Natural killer cell (primary cell): Measurements from ENCODE around the gene P2RY6. TPM values are rescaled to one million over a fixed set of nuclear protein-coding genes. Genes with fewer than 3 reads are reported as not detected.

Source experiments
- ATAC-seq, 3 donors: fragments of 150-1000 bp in 2 of 3; fragments of 200-7000 bp in 1 of 3; cut with Tn5 transposase; 1 replicate in 1 of 3; 2 replicates in 2 of 3; pipeline ENCODE4 v1.10.0; 2021; ENCODE audit warnings: mild to moderate bottlenecking in 2 of 3, moderate library complexity in 2 of 3
- DNase-seq, 2 donors: peaks; one replicate each; pipeline versions ENCODE4 v3.0.0 to v3.0.0-alpha.2; 2013 to 2021; ENCODE audit warnings: mixed read lengths in 1 of 2
- H3K27ac ChIP-seq: one replicate; pipeline ENCODE4 v1.5.1; 2013; ENCODE audit warnings: mild to moderate bottlenecking, low read length
- H3K27me3 ChIP-seq: one replicate; pipeline ENCODE4 v1.6.1; 2013; ENCODE audit warnings: low read length; ENCODE audit not compliant: control insufficient read depth, insufficient read depth
- H3K36me3 ChIP-seq: one replicate; pipeline ENCODE4 v1.6.1; 2013; ENCODE audit warnings: low read length; ENCODE audit not compliant: control insufficient read depth, insufficient read depth
- H3K4me1 ChIP-seq: one replicate; pipeline ENCODE4 v1.6.1; 2013; ENCODE audit warnings: low read length; ENCODE audit not compliant: control insufficient read depth, insufficient read depth
- H3K4me3 ChIP-seq: one replicate; pipeline ENCODE4 v1.5.1; 2013; ENCODE audit warnings: low read length
- H3K9me3 ChIP-seq: one replicate; pipeline ENCODE4 v1.6.1; 2013; ENCODE audit warnings: low read length; ENCODE audit not compliant: control insufficient read depth, insufficient read depth
- H3K27ac Mint-ChIP-seq, 2 donors: one replicate each; pipeline ENCODE4 v1.8.0; 2022; ENCODE audit warnings: mild to moderate bottlenecking in 2 of 2, mixed read lengths in 2 of 2, moderate library complexity in 1 of 2
- H3K27me3 Mint-ChIP-seq, 2 donors: one replicate each; pipeline ENCODE4 v1.8.0; 2022; ENCODE audit warnings: low read depth in 2 of 2, mixed read lengths in 2 of 2
- H3K36me3 Mint-ChIP-seq: one replicate; pipeline ENCODE4 v1.8.0; 2022; ENCODE audit warnings: mixed read lengths
- H3K4me1 Mint-ChIP-seq, 2 donors: one replicate each; pipeline ENCODE4 v1.8.0; 2022; ENCODE audit warnings: mixed read lengths in 2 of 2
- H3K4me3 Mint-ChIP-seq: one replicate; pipeline ENCODE4 v1.8.0; 2022; ENCODE audit warnings: mild to moderate bottlenecking, moderate library complexity, mixed read lengths
- H3K9me3 Mint-ChIP-seq, 2 donors: one replicate each; pipeline ENCODE4 v1.8.0; 2022; ENCODE audit warnings: mixed read lengths in 2 of 2
- WGBS: methylation state at CpG from one replicate; pipeline ENCODE4 v1.1.7; 2013; ENCODE audit warnings: missing lambda C conversion rate; ENCODE audit not compliant: insufficient coverage; 5-methylcytosine and 5-hydroxymethylcytosine counted together
- intact Hi-C: fragments of 100-400 bp; cut with micrococcal nuclease; formaldehyde crosslinking; loops from one replicate; pipeline ENCODE4 v1.14.2; 2022
- total RNA-seq, 4 donors: library from RNA; stranded (reverse); fragments of 120-200 nt in 1 of 4; gene quantifications; one replicate each; pipeline versions ENCODE4 v1.2.3 to v1.2.4, GENCODE V29; 2013 to 2022
- TF ChIP-seq, protein P1 (sequence below): fragments of 200-600 bp; IDR thresholded peaks from one replicate; pipeline ENCODE4 v1.8.0; 2022; ENCODE audit warnings: antibody characterized with exemption

Gene P2RY6
- total RNA-seq, 3 donors from 2014 or later (not counting 1 experiment from before 2014, with no cell fraction given) = 0.24 to 0.40 TPM; not detected in 1

- no peaks in the 10 kb centered on the region for H3K36me3 ChIP-seq
- WGBS = 94% methylated on average over 4 of the region's 4 CpGs
- Mint-ChIP-seq H3K27me3 (peaks cover 0 to 5% of the 10 kb centered on the region in 2 donors), H3K36me3 (no peaks in the 10 kb centered on the region), H3K4me3 (no peak overlapping the region), H3K9me3 (no peaks in the 10 kb centered on the region), H3K4me1 (peaks cover 7 to 19% of the 10 kb centered on the region in 2 donors), H3K27ac (no peak overlapping the region)
- no peak overlapping the region for H3K4me3 ChIP-seq
- TF ChIP-seq, protein P1, sequence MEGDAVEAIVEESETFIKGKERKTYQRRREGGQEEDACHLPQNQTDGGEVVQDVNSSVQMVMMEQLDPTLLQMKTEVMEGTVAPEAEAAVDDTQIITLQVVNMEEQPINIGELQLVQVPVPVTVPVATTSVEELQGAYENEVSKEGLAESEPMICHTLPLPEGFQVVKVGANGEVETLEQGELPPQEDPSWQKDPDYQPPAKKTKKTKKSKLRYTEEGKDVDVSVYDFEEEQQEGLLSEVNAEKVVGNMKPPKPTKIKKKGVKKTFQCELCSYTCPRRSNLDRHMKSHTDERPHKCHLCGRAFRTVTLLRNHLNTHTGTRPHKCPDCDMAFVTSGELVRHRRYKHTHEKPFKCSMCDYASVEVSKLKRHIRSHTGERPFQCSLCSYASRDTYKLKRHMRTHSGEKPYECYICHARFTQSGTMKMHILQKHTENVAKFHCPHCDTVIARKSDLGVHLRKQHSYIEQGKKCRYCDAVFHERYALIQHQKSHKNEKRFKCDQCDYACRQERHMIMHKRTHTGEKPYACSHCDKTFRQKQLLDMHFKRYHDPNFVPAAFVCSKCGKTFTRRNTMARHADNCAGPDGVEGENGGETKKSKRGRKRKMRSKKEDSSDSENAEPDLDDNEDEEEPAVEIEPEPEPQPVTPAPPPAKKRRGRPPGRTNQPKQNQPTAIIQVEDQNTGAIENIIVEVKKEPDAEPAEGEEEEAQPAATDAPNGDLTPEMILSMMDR = no peak
- no peak for ATAC-seq
- H3K9me3 ChIP-seq = no peaks in the 10 kb centered on the region
- intact Hi-C loops = no loop called here
- no peak for DNase-seq
- H3K27me3 ChIP-seq = no peaks in the 10 kb centered on the region
- H3K4me1 ChIP-seq = peaks cover 17% of the 10 kb centered on the region
- no peak overlapping the region for H3K27ac ChIP-seq
Observed at GRCh38 chr11:73293356-73293936, 21.3 kb downstream of the P2RY6 start.

GRCh38 chr11:73294604-73295003, 22.5 kb downstream of the P2RY6 start:
- H3K4me1 ChIP-seq = peaks cover 6% of the 10 kb centered on the region
- TF ChIP-seq, protein P1 = no peak
- no peak overlapping the region for H3K27ac ChIP-seq
- Mint-ChIP-seq H3K36me3 (no peaks in the 10 kb centered on the region), H3K4me1 (peaks cover 0 to 9% of the 10 kb centered on the region in 2 donors), H3K4me3 (no peak overlapping the region), H3K27ac (no peak overlapping the region), H3K27me3 (peaks cover 0 to 5% of the 10 kb centered on the region in 2 donors), H3K9me3 (no peaks in the 10 kb centered on the region)
- ATAC-seq (no peak), DNase-seq (no peak)
- H3K4me3 ChIP-seq = no peak overlapping the region
- H3K27me3 ChIP-seq = no peaks in the 10 kb centered on the region
- H3K36me3 ChIP-seq = no peaks in the 10 kb centered on the region
- no peaks in the 10 kb centered on the region for H3K9me3 ChIP-seq
- intact Hi-C loops = loop anchor here (1.0 kb wide), 1 partner anchor 41 kb away; no protein-coding TSS in a partner anchor

DNA sequence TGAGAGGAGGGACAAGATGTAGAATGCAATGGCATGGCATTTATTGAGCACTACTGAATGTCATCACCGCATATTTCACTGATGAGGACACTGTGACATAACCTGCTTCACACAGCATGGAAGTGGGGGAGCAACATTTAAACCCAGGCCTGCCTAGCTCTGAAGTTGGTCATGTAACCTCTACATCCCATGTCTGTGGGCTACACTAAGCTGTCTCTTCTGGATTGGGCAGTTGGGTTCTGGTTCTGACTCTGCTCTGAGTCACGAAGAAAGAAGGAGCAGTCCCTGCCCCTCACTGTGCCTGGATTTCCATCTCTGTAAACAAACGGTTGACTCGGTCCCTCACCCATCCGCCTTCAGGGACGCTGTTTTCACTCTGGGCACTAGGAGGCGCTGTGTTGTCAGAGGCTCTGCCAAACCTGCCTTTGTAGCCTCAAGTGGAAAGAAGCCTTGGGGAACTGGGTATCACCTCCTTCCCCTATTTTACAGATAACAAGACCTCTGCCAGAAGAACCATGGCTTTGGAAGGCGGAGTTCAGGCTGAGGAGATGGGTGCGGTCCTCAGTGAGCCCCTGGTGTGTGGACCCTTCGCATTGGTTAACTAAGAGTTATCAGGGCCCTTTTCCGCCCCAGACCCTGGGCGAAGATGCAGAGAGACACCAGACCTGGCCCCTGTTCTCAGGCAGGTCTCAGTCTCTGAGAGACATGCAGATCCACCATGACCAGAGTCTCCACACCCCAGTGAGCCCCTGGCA, 23.3 kb downstream of the P2RY6 start:
- intact Hi-C loops = loop anchor here (1.0 kb wide), 1 partner anchor 40 kb away; no protein-coding TSS in a partner anchor
- peaks cover 3% of the 10 kb centered on the region for H3K4me1 ChIP-seq
- Mint-ChIP-seq H3K36me3 (no peaks in the 10 kb centered on the region), H3K9me3 (no peaks in the 10 kb centered on the region), H3K27me3 (peaks cover 0 to 5% of the 10 kb centered on the region in 2 donors), H3K27ac (no peak overlapping the region), H3K4me1 (peaks cover 0 to 9% of the 10 kb centered on the region in 2 donors), H3K4me3 (no peak overlapping the region)
- no peaks in the 10 kb centered on the region for H3K27me3 ChIP-seq
- no peak overlapping the region for H3K4me3 ChIP-seq
- DNase-seq (peak; percentile 71 to 84), ATAC-seq (peak; percentile 80 to 95 (median 88))
- H3K9me3 ChIP-seq = no peaks in the 10 kb centered on the region
- 41% methylated on average over 12 of the region's 12 CpGs for WGBS
- TF ChIP-seq, protein P1 = peak; percentile 86
- H3K27ac ChIP-seq = no peak overlapping the region
- no peaks in the 10 kb centered on the region for H3K36me3 ChIP-seq
